SHP77 (cell line): ENCODE data around the gene CHAF1A.
A peak's percentile ranks its signal among the peaks of the same experiment; 100 is the strongest.

Experiments
- DNase-seq, 2 experiments: peaks; one replicate each; lab custom pipeline; 2025; lab: John Stamatoyannopoulos, UW

CHAF1A gene

GRCh38 chr19:4366666-4367335 is 35.6 kb upstream of the CHAF1A start:
- DNase-seq, result no peak

GRCh38 chr19:4367336-4367723 is 35.1 kb upstream of the CHAF1A start:
- no peak for DNase-seq

- no peak for DNase-seq
These were observed 34.7 kb upstream of the CHAF1A start for GRCh38 chr19:4367781-4368127.

- no peak for DNase-seq
These were observed 34.2 kb upstream of the CHAF1A start for GRCh38 chr19:4368128-4368820.

GRCh38 chr19:4369109-4369887 is 33.1 kb upstream of the CHAF1A start:
- DNase-seq, result no peak

- no peak for DNase-seq
These were observed 32.6 kb upstream of the CHAF1A start for GRCh38 chr19:4369888-4370260.

GRCh38 chr19:4370418-4371041 is 31.9 kb upstream of the CHAF1A start:
- no peak for DNase-seq

- DNase-seq, result no peak
These were observed 30.9 kb upstream of the CHAF1A start for GRCh38 chr19:4371247-4372164.

GRCh38 chr19:4372165-4373012 is 30.1 kb upstream of the CHAF1A start:
- DNase-seq, result no peak

- no peak for DNase-seq
These were observed 29.4 kb upstream of the CHAF1A start for GRCh38 chr19:4373013-4373367.

- no peak for DNase-seq
These were observed 28.6 kb upstream of the CHAF1A start for GRCh38 chr19:4373601-4374497.

GRCh38 chr19:4374498-4375163 is 27.8 kb upstream of the CHAF1A start:
- peak in 1 of 2 experiments; percentile 23 for DNase-seq

GRCh38 chr19:4375164-4376027 is 27.0 kb upstream of the CHAF1A start:
- DNase-seq, result peak; percentile 69 to 81

- DNase-seq, result no peak
These were observed 26.3 kb upstream of the CHAF1A start for GRCh38 chr19:4376028-4376670.

GRCh38 chr19:4376671-4376990 is 25.8 kb upstream of the CHAF1A start:
- DNase-seq, result no peak

GRCh38 chr19:4376991-4377781 is 25.3 kb upstream of the CHAF1A start:
- DNase-seq, result no peak

- DNase-seq, result no peak
These were observed 23.6 kb upstream of the CHAF1A start for GRCh38 chr19:4378886-4379285.
